Hepatocyte (in vitro differentiated cells): ENCODE measurements around the gene LRRC40.

Experiments
- EZH2 ChIP-seq: fragments of 200-600 bp; sonication (generic); IDR thresholded peaks from 2 replicates; pipeline ENCODE4 v1.6.1; 2016; ENCODE audit warnings: antibody characterized with exemption, mild to moderate bottlenecking, borderline replicate concordance
- TF ChIP-seq, protein P1 (sequence below): fragments of 200-600 bp; sonication (generic); IDR thresholded peaks from 2 replicates; pipeline ENCODE4 v1.5.1; 2016; ENCODE audit warnings: antibody characterized with exemption, mild to moderate bottlenecking; ENCODE audit not compliant: poor library complexity

DNA sequence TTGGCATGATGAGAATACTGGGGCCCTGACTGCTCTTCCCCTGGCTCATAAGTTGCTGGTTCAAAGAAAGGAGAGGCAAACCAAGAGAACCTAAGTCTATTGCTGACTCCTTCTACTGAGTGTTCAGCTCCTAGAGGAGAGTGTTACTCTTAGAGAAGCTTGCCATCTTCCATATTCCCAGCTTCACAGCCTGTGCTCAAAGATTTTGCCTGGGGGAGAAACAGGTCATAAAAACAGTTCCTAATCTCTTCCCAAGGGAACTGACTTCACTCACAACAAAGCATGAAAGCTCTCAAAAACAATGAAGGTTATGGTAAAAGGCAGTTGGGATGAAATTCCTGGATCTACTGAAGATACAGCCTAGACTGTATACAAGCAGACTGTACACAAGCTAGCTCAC, 37.1 kb downstream of the LRRC40 start:
- TF ChIP-seq, protein P1, sequence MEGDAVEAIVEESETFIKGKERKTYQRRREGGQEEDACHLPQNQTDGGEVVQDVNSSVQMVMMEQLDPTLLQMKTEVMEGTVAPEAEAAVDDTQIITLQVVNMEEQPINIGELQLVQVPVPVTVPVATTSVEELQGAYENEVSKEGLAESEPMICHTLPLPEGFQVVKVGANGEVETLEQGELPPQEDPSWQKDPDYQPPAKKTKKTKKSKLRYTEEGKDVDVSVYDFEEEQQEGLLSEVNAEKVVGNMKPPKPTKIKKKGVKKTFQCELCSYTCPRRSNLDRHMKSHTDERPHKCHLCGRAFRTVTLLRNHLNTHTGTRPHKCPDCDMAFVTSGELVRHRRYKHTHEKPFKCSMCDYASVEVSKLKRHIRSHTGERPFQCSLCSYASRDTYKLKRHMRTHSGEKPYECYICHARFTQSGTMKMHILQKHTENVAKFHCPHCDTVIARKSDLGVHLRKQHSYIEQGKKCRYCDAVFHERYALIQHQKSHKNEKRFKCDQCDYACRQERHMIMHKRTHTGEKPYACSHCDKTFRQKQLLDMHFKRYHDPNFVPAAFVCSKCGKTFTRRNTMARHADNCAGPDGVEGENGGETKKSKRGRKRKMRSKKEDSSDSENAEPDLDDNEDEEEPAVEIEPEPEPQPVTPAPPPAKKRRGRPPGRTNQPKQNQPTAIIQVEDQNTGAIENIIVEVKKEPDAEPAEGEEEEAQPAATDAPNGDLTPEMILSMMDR = no peak
- no peak for TF ChIP-seq EZH2
